Epithelial cell of prostate (primary cell): ENCODE measurements around the gene LST1.

Source experiments
- DNase-seq: peaks from one replicate; pipeline ENCODE4 v3.0.0-alpha.2; 2011; ENCODE audit warnings: low read depth, low spot score
- H3K27ac ChIP-seq: fragments of 450-650 bp; 2 replicates; pipeline ENCODE4 v1.5.1; 2017; ENCODE audit warnings: mild to moderate bottlenecking

The LST1 gene

GRCh38 chr6:31559606-31559957 lies 26.5 kb upstream of the LST1 start:
- H3K27ac ChIP-seq: peak overlapping the region; percentile 42
- DNase-seq: no peak

DNA sequence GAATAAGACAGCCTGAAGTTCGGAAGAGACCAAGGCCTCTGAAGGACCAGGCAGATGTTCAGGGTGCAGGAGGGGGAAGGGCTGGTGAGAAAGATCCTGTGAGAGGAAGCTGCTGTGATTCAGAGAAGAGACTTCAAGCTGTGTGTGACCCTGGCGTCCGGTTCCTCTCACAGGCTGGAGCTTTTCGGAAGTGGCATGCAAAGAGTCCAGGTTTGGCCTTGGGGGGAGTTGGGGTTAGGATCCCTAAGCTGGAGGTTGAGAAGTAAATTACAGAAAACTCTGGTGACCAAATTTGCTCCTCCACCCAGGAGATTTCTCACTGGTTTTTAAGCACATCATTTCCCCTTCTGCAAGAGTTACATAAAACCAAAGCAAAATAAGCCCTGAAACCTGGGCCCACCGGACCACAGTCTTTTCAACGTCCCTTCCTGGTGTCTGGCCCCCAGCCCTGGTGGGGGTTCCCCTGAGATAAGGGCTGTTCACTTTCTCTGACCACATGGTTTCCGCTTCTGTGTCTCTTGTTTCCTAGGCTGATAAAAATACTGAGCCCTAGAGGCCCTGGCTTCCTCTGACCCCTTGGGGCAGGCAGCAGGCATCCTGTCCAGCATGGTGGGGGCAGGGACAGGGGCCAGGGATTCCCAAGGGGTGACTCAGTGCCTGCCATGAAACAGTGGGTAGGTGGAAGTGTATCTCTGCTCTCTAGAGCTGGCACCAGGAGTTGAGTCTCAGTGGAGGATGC lies 25.9 kb upstream of the LST1 start:
- no peak for DNase-seq
- peak overlapping the region; percentile 42 for H3K27ac ChIP-seq

GRCh38 chr6:31560697-31561058 lies 25.4 kb upstream of the LST1 start:
- peak overlapping the region; percentile 42 for H3K27ac ChIP-seq
- DNase-seq: no peak

- no peak overlapping the region for H3K27ac ChIP-seq
- DNase-seq: no peak
Measured at GRCh38 chr6:31567531-31568370, 18.3 kb upstream of the LST1 start.

DNA sequence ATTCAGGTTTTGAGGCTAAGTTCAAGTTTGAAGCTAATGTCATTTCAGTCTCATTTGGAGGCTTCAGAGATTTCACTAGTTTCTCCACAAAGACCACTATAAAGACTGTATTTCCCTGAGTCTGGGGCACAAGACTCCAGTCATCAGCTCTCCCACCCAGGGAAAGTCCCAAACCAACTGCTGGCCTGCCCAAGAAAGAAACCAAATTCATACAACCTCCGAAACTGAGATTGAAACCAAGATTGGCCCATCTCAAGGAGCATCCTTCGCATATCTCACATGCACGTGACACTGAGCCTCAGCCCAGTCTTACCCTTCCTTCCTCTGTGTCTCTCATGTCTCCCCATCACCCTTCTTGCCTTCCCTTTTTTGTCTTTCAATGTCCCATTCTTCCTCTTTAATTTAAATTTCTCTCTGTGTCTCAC lies 17.5 kb upstream of the LST1 start:
- DNase-seq: no peak
- no peak overlapping the region for H3K27ac ChIP-seq

DNA sequence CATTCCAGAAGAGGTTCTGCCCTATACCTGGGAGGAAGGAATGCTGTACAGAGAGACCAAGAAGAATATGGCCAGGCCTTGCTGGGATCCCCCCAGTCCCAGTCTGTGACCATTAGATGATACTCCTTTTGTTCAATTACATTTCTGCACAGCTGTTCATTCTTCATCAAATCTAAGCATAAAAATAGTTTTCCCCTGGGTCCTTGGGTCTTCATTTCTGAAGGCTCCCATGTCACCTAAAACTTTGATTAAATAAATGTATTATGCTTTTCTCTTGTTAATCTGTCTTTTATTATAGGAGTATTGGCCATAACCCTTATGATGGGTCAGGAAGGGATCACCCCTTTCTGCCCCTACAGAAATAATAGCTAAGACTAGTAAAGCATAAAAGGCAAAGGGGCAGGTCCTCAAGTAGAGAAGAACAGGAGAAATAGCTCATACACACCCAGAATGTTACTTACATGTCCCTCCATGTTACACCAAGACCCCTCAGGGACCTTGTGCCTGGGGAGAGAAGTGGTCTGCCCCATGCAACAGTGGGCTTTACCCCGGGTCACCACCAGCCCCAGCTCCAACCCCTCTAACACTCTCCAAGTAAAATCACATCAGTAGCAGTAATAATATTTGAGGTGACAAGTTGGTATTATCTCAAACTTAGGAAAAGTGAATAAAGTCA lies 16.1 kb upstream of the LST1 start:
- no peak overlapping the region for H3K27ac ChIP-seq
- DNase-seq: no peak

DNA sequence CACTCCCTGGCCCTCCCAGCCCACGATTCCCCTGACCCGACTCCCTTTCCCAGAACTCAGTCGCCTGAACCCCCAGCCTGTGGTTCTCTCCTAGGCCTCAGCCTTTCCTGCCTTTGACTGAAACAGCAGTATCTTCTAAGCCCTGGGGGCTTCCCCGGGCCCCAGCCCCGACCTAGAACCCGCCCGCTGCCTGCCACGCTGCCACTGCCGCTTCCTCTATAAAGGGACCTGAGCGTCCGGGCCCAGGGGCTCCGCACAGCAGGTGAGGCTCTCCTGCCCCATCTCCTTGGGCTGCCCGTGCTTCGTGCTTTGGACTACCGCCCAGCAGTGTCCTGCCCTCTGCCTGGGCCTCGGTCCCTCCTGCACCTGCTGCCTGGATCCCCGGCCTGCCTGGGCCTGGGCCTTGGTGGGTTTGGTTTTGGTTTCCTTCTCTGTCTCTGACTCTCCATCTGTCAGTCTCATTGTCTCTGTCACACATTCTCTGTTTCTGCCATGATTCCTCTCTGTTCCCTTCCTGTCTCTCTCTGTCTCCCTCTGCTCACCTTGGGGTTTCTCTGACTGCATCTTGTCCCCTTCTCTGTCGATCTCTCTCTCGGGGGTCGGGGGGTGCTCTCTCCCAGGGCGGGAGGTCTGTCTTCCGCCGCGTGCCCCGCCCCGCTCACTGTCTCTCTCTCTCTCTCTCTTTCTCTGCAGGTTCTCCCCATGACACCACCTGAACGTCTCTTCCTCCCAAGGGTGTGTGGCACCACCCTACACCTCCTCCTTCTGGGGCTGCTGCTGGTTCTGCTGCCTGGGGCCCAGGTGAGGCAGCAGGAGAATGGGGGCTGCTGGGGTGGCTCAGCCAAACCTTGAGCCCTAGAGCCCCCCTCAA lies 13.8 kb upstream of the LST1 start, which contains the start of gene LTA:
TSS of gene LTA (plus strand) at position 249 of the 871 bp plus-strand sequence. CDS start at position 703, 454 bp downstream.
- H3K27ac ChIP-seq: no peak within 1 kb of the TSS
- no peak for DNase-seq

GRCh38 chr6:31573239-31574105 lies 12.6 kb upstream of the LST1 start:
- DNase-seq: no peak

DNA sequence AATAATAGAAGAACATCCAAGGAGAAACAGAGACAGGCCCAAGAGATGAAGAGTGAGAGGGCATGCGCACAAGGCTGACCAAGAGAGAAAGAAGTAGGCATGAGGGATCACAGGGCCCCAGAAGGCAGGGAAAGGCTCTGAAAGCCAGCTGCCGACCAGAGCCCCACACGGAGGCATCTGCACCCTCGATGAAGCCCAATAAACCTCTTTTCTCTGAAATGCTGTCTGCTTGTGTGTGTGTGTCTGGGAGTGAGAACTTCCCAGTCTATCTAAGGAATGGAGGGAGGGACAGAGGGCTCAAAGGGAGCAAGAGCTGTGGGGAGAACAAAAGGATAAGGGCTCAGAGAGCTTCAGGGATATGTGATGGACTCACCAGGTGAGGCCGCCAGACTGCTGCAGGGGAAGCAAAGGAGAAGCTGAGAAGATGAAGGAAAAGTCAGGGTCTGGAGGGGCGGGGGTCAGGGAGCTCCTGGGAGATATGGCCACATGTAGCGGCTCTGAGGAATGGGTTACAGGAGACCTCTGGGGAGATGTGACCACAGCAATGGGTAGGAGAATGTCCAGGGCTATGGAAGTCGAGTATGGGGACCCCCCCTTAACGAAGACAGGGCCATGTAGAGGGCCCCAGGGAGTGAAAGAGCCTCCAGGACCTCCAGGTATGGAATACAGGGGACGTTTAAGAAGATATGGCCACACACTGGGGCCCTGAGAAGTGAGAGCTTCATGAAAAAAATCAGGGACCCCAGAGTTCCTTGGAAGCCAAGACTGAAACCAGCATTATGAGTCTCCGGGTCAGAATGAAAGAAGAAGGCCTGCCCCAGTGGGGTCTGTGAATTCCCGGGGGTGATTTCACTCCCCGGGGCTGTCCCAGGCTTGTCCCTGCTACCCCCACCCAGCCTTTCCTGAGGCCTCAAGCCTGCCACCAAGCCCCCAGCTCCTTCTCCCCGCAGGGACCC lies 11.7 kb upstream of the LST1 start:
- H3K27ac ChIP-seq: no peak overlapping the region
- no peak for DNase-seq

More at GRCh38 chr6:31573239-31574105, 12.6 kb upstream of the LST1 start:
- H3K27ac ChIP-seq: no peak overlapping the region

DNA sequence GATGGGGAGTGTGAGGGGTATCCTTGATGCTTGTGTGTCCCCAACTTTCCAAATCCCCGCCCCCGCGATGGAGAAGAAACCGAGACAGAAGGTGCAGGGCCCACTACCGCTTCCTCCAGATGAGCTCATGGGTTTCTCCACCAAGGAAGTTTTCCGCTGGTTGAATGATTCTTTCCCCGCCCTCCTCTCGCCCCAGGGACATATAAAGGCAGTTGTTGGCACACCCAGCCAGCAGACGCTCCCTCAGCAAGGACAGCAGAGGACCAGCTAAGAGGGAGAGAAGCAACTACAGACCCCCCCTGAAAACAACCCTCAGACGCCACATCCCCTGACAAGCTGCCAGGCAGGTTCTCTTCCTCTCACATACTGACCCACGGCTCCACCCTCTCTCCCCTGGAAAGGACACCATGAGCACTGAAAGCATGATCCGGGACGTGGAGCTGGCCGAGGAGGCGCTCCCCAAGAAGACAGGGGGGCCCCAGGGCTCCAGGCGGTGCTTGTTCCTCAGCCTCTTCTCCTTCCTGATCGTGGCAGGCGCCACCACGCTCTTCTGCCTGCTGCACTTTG lies 10.7 kb upstream of the LST1 start, which contains the start of gene TNF:
TSS of gene TNF (plus strand) at position 231 of the 567 bp plus-strand sequence. CDS start at position 408, 177 bp downstream.
- DNase-seq: no peak

DNA sequence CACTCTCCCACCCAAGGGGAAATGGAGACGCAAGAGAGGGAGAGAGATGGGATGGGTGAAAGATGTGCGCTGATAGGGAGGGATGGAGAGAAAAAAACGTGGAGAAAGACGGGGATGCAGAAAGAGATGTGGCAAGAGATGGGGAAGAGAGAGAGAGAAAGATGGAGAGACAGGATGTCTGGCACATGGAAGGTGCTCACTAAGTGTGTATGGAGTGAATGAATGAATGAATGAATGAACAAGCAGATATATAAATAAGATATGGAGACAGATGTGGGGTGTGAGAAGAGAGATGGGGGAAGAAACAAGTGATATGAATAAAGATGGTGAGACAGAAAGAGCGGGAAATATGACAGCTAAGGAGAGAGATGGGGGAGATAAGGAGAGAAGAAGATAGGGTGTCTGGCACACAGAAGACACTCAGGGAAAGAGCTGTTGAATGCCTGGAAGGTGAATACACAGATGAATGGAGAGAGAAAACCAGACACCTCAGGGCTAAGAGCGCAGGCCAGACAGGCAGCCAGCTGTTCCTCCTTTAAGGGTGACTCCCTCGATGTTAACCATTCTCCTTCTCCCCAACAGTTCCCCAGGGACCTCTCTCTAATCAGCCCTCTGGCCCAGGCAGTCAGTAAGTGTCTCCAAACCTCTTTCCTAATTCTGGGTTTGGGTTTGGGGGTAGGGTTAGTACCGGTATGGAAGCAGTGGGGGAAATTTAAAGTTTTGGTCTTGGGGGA lies 10.0 kb upstream of the LST1 start:
- H3K27ac ChIP-seq: no peak overlapping the region
- no peak for DNase-seq

More for the DNA sequence above, 10.7 kb upstream of the LST1 start, which contains the start of gene TNF:
- H3K27ac ChIP-seq: no peak within 1 kb of the TSS

DNA sequence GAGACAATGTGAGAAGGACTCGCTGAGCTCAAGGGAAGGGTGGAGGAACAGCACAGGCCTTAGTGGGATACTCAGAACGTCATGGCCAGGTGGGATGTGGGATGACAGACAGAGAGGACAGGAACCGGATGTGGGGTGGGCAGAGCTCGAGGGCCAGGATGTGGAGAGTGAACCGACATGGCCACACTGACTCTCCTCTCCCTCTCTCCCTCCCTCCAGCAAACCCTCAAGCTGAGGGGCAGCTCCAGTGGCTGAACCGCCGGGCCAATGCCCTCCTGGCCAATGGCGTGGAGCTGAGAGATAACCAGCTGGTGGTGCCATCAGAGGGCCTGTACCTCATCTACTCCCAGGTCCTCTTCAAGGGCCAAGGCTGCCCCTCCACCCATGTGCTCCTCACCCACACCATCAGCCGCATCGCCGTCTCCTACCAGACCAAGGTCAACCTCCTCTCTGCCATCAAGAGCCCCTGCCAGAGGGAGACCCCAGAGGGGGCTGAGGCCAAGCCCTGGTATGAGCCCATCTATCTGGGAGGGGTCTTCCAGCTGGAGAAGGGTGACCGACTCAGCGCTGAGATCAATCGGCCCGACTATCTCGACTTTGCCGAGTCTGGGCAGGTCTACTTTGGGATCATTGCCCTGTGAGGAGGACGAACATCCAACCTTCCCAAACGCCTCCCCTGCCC lies 9.0 kb upstream of the LST1 start:
- DNase-seq: no peak

GRCh38 chr6:31577579-31577966 lies 8.5 kb upstream of the LST1 start:
- no peak for DNase-seq
- H3K27ac ChIP-seq: no peak overlapping the region

More for the DNA sequence above, 9.0 kb upstream of the LST1 start:
- H3K27ac ChIP-seq: no peak overlapping the region

GRCh38 chr6:31578184-31579118 lies 7.6 kb upstream of the LST1 start:
- DNase-seq: no peak
- no peak overlapping the region for H3K27ac ChIP-seq

GRCh38 chr6:31579119-31579505 lies 7.0 kb upstream of the LST1 start:
- no peak overlapping the region for H3K27ac ChIP-seq

More at GRCh38 chr6:31579119-31579505, 7.0 kb upstream of the LST1 start:
- no peak for DNase-seq
